Stomach (tissue), 9 donors: ENCODE data around the gene SLC23A1. TPM values are rescaled to one million over a fixed set of nuclear protein-coding genes. Genes with fewer than 3 reads are reported as not detected.

Source experiments
- DNase-seq, 2 donors: peaks; one replicate each; pipeline versions ENCODE4 v3.0.0 to v3.0.0-alpha.2; 2013 to 2019
- H3K27ac ChIP-seq, 5 donors: fragments of 200-600 bp in 4 of 5; sonication (generic) in 4 of 5; one replicate each; pipeline ENCODE4 v1.5.1; 2013 to 2019; ENCODE audit warnings: mild to moderate bottlenecking in 1 of 5, moderate library complexity in 1 of 5
- H3K27me3 ChIP-seq, 3 donors: fragments of 200-600 bp; sonication (generic); one replicate each; pipeline ENCODE4 v1.5.1; 2017 to 2019; ENCODE audit warnings: mixed run types in 1 of 3
- H3K36me3 ChIP-seq, 4 donors: fragments of 200-600 bp; sonication (generic); 1 replicate in 3 of 4; 2 replicates in 1 of 4; pipeline ENCODE4 v1.5.1; 2016 to 2019
- H3K4me1 ChIP-seq, 4 donors: fragments of 200-600 bp; sonication (generic); one replicate each; pipeline ENCODE4 v1.5.1; 2016 to 2019
- H3K4me3 ChIP-seq, 4 donors: fragments of 200-600 bp; sonication (generic) in 3 of 4; one replicate each; pipeline ENCODE4 v1.5.1; 2016 to 2019; ENCODE audit warnings: mild to moderate bottlenecking in 1 of 4
- H3K9me3 ChIP-seq, 4 donors: fragments of 200-600 bp; sonication (generic); one replicate each; pipeline ENCODE4 v1.5.1; 2016 to 2019
- CTCF ChIP-seq, 7 experiments: fragments of 450-650 bp in 4 of 7; fragments of 200-600 bp in 3 of 7; sonication (generic) in 3 of 7; IDR thresholded peaks; one replicate each; pipeline ENCODE4 v1.5.1; 2016 to 2019; ENCODE audit warnings: antibody characterized with exemption in 7 of 7, control low read depth in 2 of 7, mild to moderate bottlenecking in 1 of 7
- EP300 ChIP-seq: sonication (generic); formaldehyde crosslinking; IDR thresholded peaks from one replicate; pipeline ENCODE4 v1.6.1; 2017; ENCODE audit warnings: antibody characterized with exemption
- POLR2A ChIP-seq, 4 donors: fragments of 450-650 bp; IDR thresholded peaks; one replicate each; pipeline ENCODE4 v1.6.1; 2016; ENCODE audit warnings: antibody characterized with exemption in 4 of 4, control low read depth in 2 of 4, mild to moderate bottlenecking in 1 of 4, moderate library complexity in 1 of 4
- POLR2AphosphoS5 ChIP-seq, 3 donors: sonication (generic); formaldehyde crosslinking; IDR thresholded peaks; one replicate each; pipeline ENCODE4 v1.6.1; 2016; ENCODE audit warnings: antibody characterized with exemption in 3 of 3
- WGBS, 5 donors: extraction: QIAGEN DNeasy Blood & Tissue Kit in 3 of 5; methylation state at CpG; one replicate each; pipeline versions ENCODE4 v1.1.5 to v1.1.7; 2013 to 2018; 5-methylcytosine and 5-hydroxymethylcytosine counted together
- intact Hi-C: fragments of 100-400 bp; cut with DNase I; formaldehyde crosslinking; loops from one replicate; pipeline ENCODE4 v1.15.1; 2023; ENCODE audit warnings: low total_unique reads
- polyA plus RNA-seq, 3 donors: library from polyadenylated mRNA; stranded (reverse); fragments of 200-250 nt; gene quantifications; one replicate each; pipeline ENCODE4 v1.2.3, GENCODE V29; 2013
- total RNA-seq, 5 donors: library from RNA; depleted of rRNA; stranded (reverse); fragments of >200 nt; gene quantifications; one replicate each; pipeline versions ENCODE4 v1.1.0 to v1.2.3, GENCODE V29; 2014 to 2016
- donor health status: healthy with polysubstance abuse.
- donor health status: Bipolar disorder and iron deficiency.
- donor health status: healthy.

Gene SLC23A1
- total and polyA plus RNA-seq, 8 donors: 0.37 TPM; not detected in 7

GRCh38 chr5:139343476-139343875 lies 39.6 kb downstream of the SLC23A1 start:
- WGBS, 5 donors: 71 to 81% (median 72%) methylated on average over 9 of the region's 9 CpGs
- DNase-seq: no peak
- intact Hi-C loops: loop anchor here (10.0 kb wide), 1 partner anchor 49 kb away; the partner anchor contains the start of gene MATR3
- no peak for TF ChIP-seq POLR2A (IDR thresholded peaks at IDR 0.05)
- no peak for TF ChIP-seq POLR2AphosphoS5 (IDR thresholded peaks at IDR 0.05)
- TF ChIP-seq CTCF (IDR thresholded peaks at IDR 0.05): no peak
- no peak for TF ChIP-seq EP300
- Histone ChIP-seq H3K4me3 (peak overlapping the region in 3 of 4 donors; percentile 75 to 89 (median 85)), H3K36me3 (peaks cover 0 to 15% (median 5%) of the 10 kb centered on the region in 4 donors), H3K9me3 (no peaks in the 10 kb centered on the region), H3K27me3 (no peaks in the 10 kb centered on the region), H3K4me1 (peaks cover 31 to 70% (median 55%) of the 10 kb centered on the region in 4 donors), H3K27ac (no peak overlapping the region)

- DNase-seq: no peak
- intact Hi-C loops: loop anchor here (10.0 kb wide), 1 partner anchor 48 kb away; the partner anchor contains the start of gene MATR3
- peak overlapping the region; percentile 89 to 99 (median 97) for H3K27ac ChIP-seq
- no peaks in the 10 kb centered on the region for H3K27me3 ChIP-seq
- no peaks in the 10 kb centered on the region for H3K9me3 ChIP-seq
- TF ChIP-seq CTCF (IDR thresholded peaks at IDR 0.05) (no peak), POLR2AphosphoS5 (IDR thresholded peaks at IDR 0.05) (no peak), EP300 (no peak), POLR2A (IDR thresholded peaks at IDR 0.05) (no peak)
- 0% methylated on average over 16 of the region's 16 CpGs for WGBS, 5 donors
- H3K36me3 ChIP-seq: peaks cover 0 to 13% (median 4%) of the 10 kb centered on the region in 4 donors
- H3K4me1 ChIP-seq: peaks cover 31 to 59% (median 47%) of the 10 kb centered on the region in 4 donors
- peak overlapping the region; percentile 75 to 98 (median 87) for H3K4me3 ChIP-seq
These were observed 40.7 kb downstream of the SLC23A1 start for GRCh38 chr5:139342423-139342723.

- H3K27ac ChIP-seq: peak within 1 kb of the TSS; percentile 89 to 99 (median 97)
- no peak for TF ChIP-seq EP300
- TF ChIP-seq POLR2AphosphoS5 (IDR thresholded peaks at IDR 0.05): peak; percentile 91 to 97 (median 97)
- peak in 5 of 7 experiments; percentile 64 to 81 (median 77) for TF ChIP-seq CTCF (IDR thresholded peaks at IDR 0.05)
- TF ChIP-seq POLR2A (IDR thresholded peaks at IDR 0.05): peak in 2 of 4 donors; percentile 87 to 91
- peaks cover 31 to 54% (median 46%) of the 10 kb centered on the region in 4 donors for H3K4me1 ChIP-seq
- H3K4me3 ChIP-seq: peak within 1 kb of the TSS; percentile 75 to 98 (median 87)
- H3K36me3 ChIP-seq: peaks cover 0 to 11% (median 3%) of the 10 kb centered on the region in 4 donors
- intact Hi-C loops: loop anchor here (10.0 kb wide), 1 partner anchor 47 kb away; the partner anchor contains the start of gene MATR3
- no peaks in the 10 kb centered on the region for H3K9me3 ChIP-seq
- DNase-seq: peak; percentile 98 to 99
- 0 to 1% (median 0%) methylated on average over 60 to 66 of the region's 66 CpGs for WGBS, 5 donors
- H3K27me3 ChIP-seq: no peaks in the 10 kb centered on the region
These were observed 41.2 kb downstream of the SLC23A1 start, which contains the start of gene PAIP2 for GRCh38 chr5:139341689-139342422. TSS of gene PAIP2 (plus strand) at chr5:139341854. CDS start at chr5:139363785, 21,931 bp downstream.

- Histone ChIP-seq H3K4me1 (peaks cover 31 to 52% (median 46%) of the 10 kb centered on the region in 4 donors), H3K27ac (peak overlapping the region in 4 of 5 donors; percentile 93 to 99 (median 98)), H3K4me3 (peak overlapping the region; percentile 75 to 98 (median 87)), H3K9me3 (no peaks in the 10 kb centered on the region), H3K27me3 (no peaks in the 10 kb centered on the region), H3K36me3 (peaks cover 0 to 6% (median 3%) of the 10 kb centered on the region in 4 donors)
- DNase-seq: no peak
- no peak for TF ChIP-seq POLR2AphosphoS5 (IDR thresholded peaks at IDR 0.05)
- 1 to 4% (median 2%) methylated on average over 8 to 17 of the region's 17 CpGs for WGBS, 5 donors
- intact Hi-C loops: loop anchor here (10.0 kb wide), 1 partner anchor 46 kb away; the partner anchor contains the start of gene MATR3
These were observed 41.9 kb downstream of the SLC23A1 start for GRCh38 chr5:139341187-139341688.
